Neural progenitor cell (in vitro differentiated cells): Measurements from ENCODE around the gene DEFB132.

Source experiments
- EZH2 ChIP-seq: fragments of 200-600 bp; sonication (generic); IDR thresholded peaks from 2 replicates; pipeline ENCODE4 v1.6.1; 2017; ENCODE audit warnings: antibody characterized with exemption, mild to moderate bottlenecking, moderate library complexity
- TF ChIP-seq, protein P1 (sequence below): fragments of 200-600 bp; sonication (generic); IDR thresholded peaks from 2 replicates; pipeline ENCODE4 v1.5.1; 2017; ENCODE audit warnings: antibody characterized with exemption, mild to moderate bottlenecking

DNA sequence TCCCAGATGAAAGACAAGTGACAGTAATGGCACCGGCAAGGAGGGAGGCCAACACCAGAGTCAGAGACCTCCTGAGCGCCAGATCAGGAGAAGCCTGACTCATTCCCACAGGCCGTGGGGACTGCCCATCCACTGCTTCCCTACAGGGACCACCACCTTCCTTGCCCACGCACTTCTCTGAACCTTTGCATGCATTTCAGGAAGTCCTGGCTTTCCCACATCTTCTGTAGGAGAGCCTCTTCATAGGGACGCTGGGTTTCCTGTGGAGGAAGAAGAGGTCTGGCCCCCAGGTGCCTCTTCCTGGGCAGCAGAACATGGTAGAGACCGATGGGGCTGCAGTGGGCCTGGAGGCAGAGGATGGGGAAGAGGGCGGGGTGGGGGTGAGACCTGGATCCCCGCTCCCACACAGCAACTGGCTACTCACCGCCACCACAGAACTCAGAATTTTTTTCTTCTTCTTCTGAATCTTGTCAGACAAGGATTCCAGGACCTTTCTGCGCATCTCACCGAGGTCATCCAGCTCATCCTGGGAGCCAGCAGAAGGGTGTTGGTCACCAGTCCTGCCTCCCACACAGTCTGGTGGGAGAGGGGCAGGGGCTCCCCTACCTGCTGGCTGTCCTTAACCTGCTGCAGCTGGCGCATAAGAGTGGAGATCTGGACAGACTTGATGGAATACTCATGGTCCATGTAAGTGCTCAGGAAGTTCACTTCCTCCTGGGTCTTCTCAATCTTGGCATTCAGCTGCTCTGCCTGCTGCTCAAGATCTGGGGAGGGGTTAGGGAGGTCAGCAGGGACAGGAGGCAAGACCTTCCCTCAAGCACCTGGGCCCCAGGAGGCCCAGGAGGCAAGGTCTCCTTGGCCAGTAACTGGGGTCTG lies 19.3 kb downstream of the DEFB132 start:
- TF ChIP-seq EZH2 = no peak
- TF ChIP-seq, protein P1, sequence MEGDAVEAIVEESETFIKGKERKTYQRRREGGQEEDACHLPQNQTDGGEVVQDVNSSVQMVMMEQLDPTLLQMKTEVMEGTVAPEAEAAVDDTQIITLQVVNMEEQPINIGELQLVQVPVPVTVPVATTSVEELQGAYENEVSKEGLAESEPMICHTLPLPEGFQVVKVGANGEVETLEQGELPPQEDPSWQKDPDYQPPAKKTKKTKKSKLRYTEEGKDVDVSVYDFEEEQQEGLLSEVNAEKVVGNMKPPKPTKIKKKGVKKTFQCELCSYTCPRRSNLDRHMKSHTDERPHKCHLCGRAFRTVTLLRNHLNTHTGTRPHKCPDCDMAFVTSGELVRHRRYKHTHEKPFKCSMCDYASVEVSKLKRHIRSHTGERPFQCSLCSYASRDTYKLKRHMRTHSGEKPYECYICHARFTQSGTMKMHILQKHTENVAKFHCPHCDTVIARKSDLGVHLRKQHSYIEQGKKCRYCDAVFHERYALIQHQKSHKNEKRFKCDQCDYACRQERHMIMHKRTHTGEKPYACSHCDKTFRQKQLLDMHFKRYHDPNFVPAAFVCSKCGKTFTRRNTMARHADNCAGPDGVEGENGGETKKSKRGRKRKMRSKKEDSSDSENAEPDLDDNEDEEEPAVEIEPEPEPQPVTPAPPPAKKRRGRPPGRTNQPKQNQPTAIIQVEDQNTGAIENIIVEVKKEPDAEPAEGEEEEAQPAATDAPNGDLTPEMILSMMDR = no peak
